Common myeloid progenitor, CD34-positive (primary cell): ENCODE measurements around the gene TCN2.
"Not testable (repeated sequence)": the region's sequence is repeated elsewhere in the genome, so short reads cannot be mapped to it uniquely, and the experiment has no call there.

Experiments
- CTCF ChIA-PET: fragments of 350-600 bp; sonication (Branson Sonifier 250); formaldehyde crosslinking; loops from one replicate; lab custom pipeline; 2021; ENCODE audit warnings: antibody characterized with exemption; lab: Charles Lee
- POLR2A ChIA-PET: fragments of 350-600 bp; sonication (Branson Sonifier 250); formaldehyde crosslinking; loops from one replicate; lab custom pipeline; 2021; ENCODE audit warnings: antibody characterized with exemption; lab: Charles Lee
- DNase-seq, 3 donors: peaks; one replicate each; pipeline versions ENCODE4 v3.0.0 to v3.0.0-alpha.2; 2013
- H3K27ac ChIP-seq, 2 experiments: 1 replicate in 1 of 2; 2 replicates in 1 of 2; pipeline ENCODE4 v1.7.0; 2013; ENCODE audit warnings: inconsistent platforms in 2 of 2, low read length in 2 of 2, mild to moderate bottlenecking in 2 of 2, low read depth in 1 of 2, moderate library complexity in 1 of 2; ENCODE audit not compliant: severe bottlenecking in 2 of 2, insufficient read depth in 1 of 2, poor library complexity in 1 of 2
- H3K27me3 ChIP-seq, 5 experiments: replicated peaks in 2 of 5; 1 replicate in 3 of 5; 2 replicates in 2 of 5; pipeline versions ENCODE4 v1.6.1 to v1.7.0; 2013; ENCODE audit warnings: low read length in 4 of 5, mild to moderate bottlenecking in 2 of 5, moderate library complexity in 2 of 5, inconsistent platforms in 1 of 5; ENCODE audit not compliant: insufficient read depth in 5 of 5, control insufficient read depth in 4 of 5
- H3K36me3 ChIP-seq, 4 experiments: 1 replicate in 2 of 4; 2 replicates in 2 of 4; pipeline versions ENCODE4 v1.6.1 to v1.7.0; 2013; ENCODE audit warnings: low read length in 3 of 4, control low read depth in 1 of 4, mild to moderate bottlenecking in 1 of 4; ENCODE audit not compliant: control insufficient read depth in 4 of 4, insufficient read depth in 4 of 4
- H3K4me1 ChIP-seq, 4 experiments: 1 replicate in 3 of 4; 2 replicates in 1 of 4; pipeline versions ENCODE4 v1.6.1 to v1.7.1; 2013; ENCODE audit warnings: low read length in 3 of 4, mild to moderate bottlenecking in 3 of 4, control low read depth in 1 of 4, inconsistent platforms in 1 of 4, moderate library complexity in 1 of 4; ENCODE audit not compliant: control insufficient read depth in 4 of 4, insufficient read depth in 4 of 4; ENCODE audit errors: control extremely low read depth in 1 of 4
- H3K4me3 ChIP-seq, 7 experiments: 1 replicate in 4 of 7; 2 replicates in 3 of 7; pipeline versions ENCODE4 v1.5.1 to v1.7.0; 2013; ENCODE audit warnings: mild to moderate bottlenecking in 7 of 7, low read length in 6 of 7, moderate library complexity in 6 of 7, inconsistent platforms in 2 of 7, low read depth in 2 of 7, control low read depth in 1 of 7; ENCODE audit not compliant: insufficient read depth in 4 of 7, control insufficient read depth in 1 of 7; ENCODE audit errors: extremely low read depth in 1 of 7
- H3K9me3 ChIP-seq, 5 experiments: 1 replicate in 4 of 5; 2 replicates in 1 of 5; pipeline versions ENCODE4 v1.6.1 to v1.7.1; 2013; ENCODE audit warnings: low read length in 4 of 5, mild to moderate bottlenecking in 2 of 5, inconsistent platforms in 1 of 5, low read depth in 1 of 5, moderate library complexity in 1 of 5; ENCODE audit not compliant: control insufficient read depth in 4 of 5, insufficient read depth in 2 of 5; ENCODE audit errors: control extremely low read depth in 1 of 5
- WGBS: methylation state at CpG from one replicate; pipeline ENCODE4 v1.1.5; 2013; ENCODE audit not compliant: insufficient coverage; 5-methylcytosine and 5-hydroxymethylcytosine counted together

Gene TCN2

DNA sequence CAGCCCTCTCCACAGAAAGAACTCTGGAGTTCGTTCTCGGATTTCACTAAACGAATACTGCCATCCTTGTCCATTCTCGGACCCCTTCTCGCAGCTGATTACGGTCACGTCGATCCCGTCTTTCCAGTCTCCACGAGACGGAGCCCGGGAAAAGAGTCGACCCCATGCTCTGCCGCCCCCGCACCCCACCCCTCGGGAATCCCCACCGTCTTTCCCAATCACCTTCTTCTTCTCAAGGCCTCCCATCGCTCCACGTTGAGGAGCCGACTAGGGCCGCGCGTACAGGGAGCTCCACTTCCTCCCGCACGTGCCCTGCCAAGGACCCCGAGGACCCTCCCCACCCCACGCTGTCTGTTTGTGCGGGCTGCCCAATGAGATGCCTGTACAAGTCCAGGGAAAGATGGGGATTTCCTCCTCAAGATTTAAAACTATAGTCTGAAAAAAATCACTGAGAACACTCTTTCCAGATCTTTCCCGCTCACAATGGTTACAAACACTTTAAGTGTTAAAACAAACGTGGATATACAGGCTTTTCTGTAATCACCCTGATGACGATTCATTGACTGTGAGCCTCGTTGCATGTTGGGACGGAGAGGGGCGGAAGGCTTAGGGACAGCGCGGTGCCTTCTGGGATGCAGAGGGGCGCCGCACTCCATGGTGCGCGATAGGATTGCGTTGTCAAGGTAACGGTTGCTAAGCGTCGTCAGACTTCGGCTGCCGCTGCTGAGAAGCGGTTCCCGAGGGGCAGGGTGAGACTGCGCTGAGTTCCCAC, 15.2 kb upstream of the TCN2 start, which contains the start of gene PES1:
Gene PES1 (minus strand): TSS at position 323 of the 772 bp plus-strand sequence. CDS start 77 bp downstream, at position 246.
- DNase-seq = peak; percentile 99 to 100 (median 99)
- Histone ChIP-seq H3K9me3 (no peaks in the 10 kb centered on the region), H3K27ac (peak within 1 kb of the TSS; percentile 93 to 97), H3K4me3 (peak within 1 kb of the TSS; percentile 64 to 99 (median 84)), H3K27me3 (peaks cover 0 to 2% (median 0%) of the 10 kb centered on the region in 5 experiments), H3K36me3 (peaks cover 9 to 28% (median 20%) of the 10 kb centered on the region in 4 experiments), H3K4me1 (peaks cover 13 to 18% (median 15%) of the 10 kb centered on the region in 4 experiments)
- ChIA-PET POLR2A (interaction anchor here (0.6 to 1.0 kb wide), 3 partner anchors 16 to 215 kb away, joined by 4 to 5 read pairs (median 5); no protein-coding TSS in a partner anchor), CTCF (interaction anchor here (1.0 to 2.0 kb wide), 3 partner anchors 9 to 13 kb away, joined by 3 to 7 read pairs (median 4); no protein-coding TSS in a partner anchor)
- under 1% methylated on average over 38 of the region's 49 CpGs for WGBS

DNA sequence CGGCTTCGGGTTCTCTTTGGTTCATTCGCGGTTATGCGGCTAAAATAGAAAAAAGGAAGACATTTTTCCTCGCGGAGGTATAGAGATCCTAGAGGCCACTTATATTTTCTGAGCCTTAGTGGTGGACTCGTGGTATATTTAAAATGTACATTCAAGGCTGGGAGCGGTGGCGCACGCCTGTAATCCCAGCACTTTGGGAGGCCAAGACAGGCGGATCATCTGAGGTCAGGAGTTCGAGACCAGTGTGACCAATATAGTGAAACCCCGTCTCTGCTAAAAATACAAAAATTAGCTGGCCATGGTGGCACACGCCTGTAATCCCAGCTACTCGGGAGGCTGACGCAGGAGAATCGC, 14.6 kb upstream of the TCN2 start:
- peak overlapping the region in 1 of 2 experiments; percentile 97 for H3K27ac ChIP-seq
- CTCF ChIA-PET = interaction anchor here (1.0 to 1.7 kb wide), 3 partner anchors 8 to 17 kb away, joined by 3 to 4 read pairs (median 3); no protein-coding TSS in a partner anchor

DNA sequence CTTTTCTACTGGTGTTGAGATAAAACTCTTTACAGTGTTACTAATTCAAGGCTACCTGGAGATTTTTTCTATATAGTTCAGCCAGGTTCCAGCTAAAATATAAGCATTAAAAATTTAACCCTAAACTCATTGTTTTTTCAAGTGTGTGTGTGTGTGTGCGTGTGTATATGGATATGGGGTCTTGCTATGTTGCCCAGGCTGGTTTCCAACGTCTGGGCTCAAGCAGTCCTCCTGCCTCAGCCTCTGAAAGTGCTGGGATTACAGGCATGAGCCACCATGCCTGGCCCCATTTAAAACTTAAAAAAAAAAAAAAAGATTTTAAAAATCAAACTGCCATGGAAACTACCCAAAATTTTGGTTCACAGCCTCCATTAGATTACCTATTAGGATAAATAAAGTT, 10.8 kb upstream of the TCN2 start:
- Histone ChIP-seq H3K4me1 (peaks cover 3 to 5% (median 5%) of the 10 kb centered on the region in 4 experiments), H3K9me3 (no peaks in the 10 kb centered on the region), H3K27ac (no peak overlapping the region), H3K36me3 (no peaks in the 10 kb centered on the region), H3K27me3 (peaks cover 0 to 2% (median 0%) of the 10 kb centered on the region in 5 experiments), H3K4me3 (no peak overlapping the region)
- ChIA-PET CTCF (interaction anchor here (0.8 to 2.6 kb wide), 3 partner anchors 8 to 37 kb away, joined by 3 to 8 read pairs (median 3); partner anchors contain the start of gene TCN2), POLR2A (no interaction called here)
- no CpG with 5 or more reads among the region's 2 CpGs for WGBS
- no peak for DNase-seq

More for the DNA sequence above, 14.6 kb upstream of the TCN2 start:
- not testable (repeated sequence) for H3K9me3 ChIP-seq, DNase-seq, H3K27me3 ChIP-seq
- Histone ChIP-seq H3K4me1 (peaks cover 13 to 18% (median 15%) of the 10 kb centered on the region in 4 experiments), H3K36me3 (peaks cover 4 to 22% (median 16%) of the 10 kb centered on the region in 4 experiments), H3K4me3 (peak overlapping the region in 3 of 7 experiments; percentile 21 to 95 (median 49))
- POLR2A ChIA-PET = interaction anchor here (1.0 kb wide), 1 partner anchor 16 kb away, joined by 5 read pairs; no protein-coding TSS in a partner anchor
- WGBS = 37% methylated on average over 15 of the region's 18 CpGs

DNA sequence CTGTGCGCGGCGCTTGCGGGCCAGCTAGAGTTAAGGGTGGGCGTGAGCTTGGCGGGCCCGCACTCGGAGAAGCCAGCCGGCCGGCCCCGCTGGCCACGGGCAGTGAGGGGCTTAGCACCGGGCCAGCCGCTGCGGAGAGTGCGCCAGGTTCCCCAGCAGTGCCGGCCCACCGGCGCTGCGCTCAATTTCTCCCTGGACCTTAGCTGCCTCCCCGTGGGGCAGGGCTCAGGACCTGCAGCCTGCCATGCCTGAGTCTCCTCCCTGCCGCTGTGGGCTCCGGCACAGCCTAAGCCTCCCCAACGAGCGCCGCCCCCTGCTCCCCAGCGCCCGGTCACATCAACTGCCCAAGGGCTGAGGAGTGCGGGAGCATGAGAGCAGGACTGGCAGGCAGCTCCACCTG, 10.1 kb upstream of the TCN2 start:
- no peaks in the 10 kb centered on the region for H3K9me3 ChIP-seq
- 95% methylated on average over 29 of the region's 29 CpGs for WGBS

DNA sequence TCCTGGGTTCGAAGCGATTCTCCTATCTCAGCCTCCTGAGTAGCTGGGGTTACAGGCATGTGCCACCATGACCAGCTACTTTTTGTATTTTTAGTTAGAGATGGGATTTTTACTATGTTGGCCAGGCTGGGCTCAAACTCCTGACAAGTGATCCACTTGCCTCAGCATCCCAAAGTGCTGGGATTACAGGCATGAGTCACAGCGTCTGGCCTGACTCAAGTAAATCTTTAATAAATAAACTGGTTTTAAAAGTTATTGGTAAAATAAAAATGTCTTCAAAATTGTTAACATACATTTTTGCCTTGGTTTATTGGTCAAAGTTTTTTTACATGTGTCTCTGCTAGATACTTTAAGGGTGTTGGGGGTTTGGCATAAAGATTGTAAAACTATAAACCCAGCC, 8.0 kb upstream of the TCN2 start:
- Histone ChIP-seq H3K9me3 (no peaks in the 10 kb centered on the region), H3K4me1 (no peaks in the 10 kb centered on the region), H3K27me3 (peaks cover 0 to 2% (median 0%) of the 10 kb centered on the region in 5 experiments), H3K4me3 (no peak overlapping the region), H3K36me3 (peaks cover 0 to 1% (median 0%) of the 10 kb centered on the region in 4 experiments), H3K27ac (no peak overlapping the region)
- CTCF ChIA-PET = interaction anchor here (0.6 kb wide), 1 partner anchor 275 kb away, joined by 3 read pairs; no protein-coding TSS in a partner anchor
- DNase-seq = no peak
- POLR2A ChIA-PET = no interaction called here
- WGBS = no CpG with 5 or more reads among the region's 3 CpGs

More for the DNA sequence above, 10.1 kb upstream of the TCN2 start:
- H3K27me3 ChIP-seq = peaks cover 0 to 2% (median 0%) of the 10 kb centered on the region in 5 experiments
- no peak overlapping the region for H3K4me3 ChIP-seq
- CTCF ChIA-PET = interaction anchor here (1.5 kb wide), 1 partner anchor 12 kb away, joined by 4 read pairs; no protein-coding TSS in a partner anchor
- H3K4me1 ChIP-seq = peaks cover 0 to 4% (median 3%) of the 10 kb centered on the region in 4 experiments
- DNase-seq = no peak
- no peaks in the 10 kb centered on the region for H3K36me3 ChIP-seq
- H3K27ac ChIP-seq = no peak overlapping the region
- POLR2A ChIA-PET = no interaction called here

DNA sequence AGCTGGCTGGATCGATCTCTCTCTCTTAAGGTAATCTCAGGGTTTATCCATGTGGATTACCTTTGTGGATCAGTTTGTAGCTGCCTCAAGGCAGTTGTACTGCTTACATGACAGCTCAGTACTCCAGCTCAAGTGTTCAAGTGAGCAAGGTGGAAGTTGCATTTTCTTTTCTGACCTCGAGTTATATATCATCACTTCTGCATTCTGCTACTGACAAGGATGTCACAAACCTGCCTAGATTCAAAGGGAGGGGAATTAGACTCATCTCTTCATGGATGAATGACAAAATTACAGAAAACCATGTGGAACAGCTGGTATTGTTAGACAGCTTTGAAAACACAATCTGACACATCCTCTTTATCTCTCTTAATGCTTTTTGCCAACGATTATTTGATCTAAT, 6.1 kb upstream of the TCN2 start:
- 100% methylated on average over 1 of the region's 3 CpGs for WGBS
- DNase-seq = peak in 2 of 3 donors; percentile 28 to 43
- Histone ChIP-seq H3K27me3 (no peaks in the 10 kb centered on the region), H3K9me3 (no peaks in the 10 kb centered on the region), H3K4me3 (no peak overlapping the region), H3K36me3 (peaks cover 0 to 1% (median 0%) of the 10 kb centered on the region in 4 experiments), H3K27ac (no peak overlapping the region), H3K4me1 (peaks cover 3 to 8% (median 6%) of the 10 kb centered on the region in 4 experiments)
- POLR2A ChIA-PET = interaction anchor here (0.6 kb wide), 1 partner anchor 149 kb away, joined by 3 read pairs; no protein-coding TSS in a partner anchor
- CTCF ChIA-PET = interaction anchor here (0.6 to 1.9 kb wide), 7 partner anchors 8 to 367 kb away, joined by 3 to 7 read pairs (median 3); no protein-coding TSS in a partner anchor
